Right lobe of liver (tissue), 4 donors: Measurements from ENCODE around the gene SENP2.

ENCODE experiments used
- POLR2A ChIP-seq: fragments of 450-650 bp; IDR thresholded peaks from one replicate; pipeline ENCODE4 v1.6.1; 2017; ENCODE audit warnings: antibody characterized with exemption, mild to moderate bottlenecking
- TF ChIP-seq, protein P1 (sequence below), 4 donors: fragments of 200-600 bp in 3 of 4; fragments of 450-650 bp in 1 of 4; IDR thresholded peaks; one replicate each; pipeline versions ENCODE4 v1.5.1 to v1.8.0; 2016 to 2022; ENCODE audit warnings: antibody characterized with exemption in 4 of 4, mild to moderate bottlenecking in 2 of 4
- donor health status: DM: no; HTN: no; CAD: no.
- donor health status: DM: no; HTN: no; CAD: no.
- donor health status: DM: no; HTN: yes; CAD: no.

GRCh38 chr3:185572183-185572582 is 13.9 kb upstream of the SENP2 start:
- TF ChIP-seq, protein P1, sequence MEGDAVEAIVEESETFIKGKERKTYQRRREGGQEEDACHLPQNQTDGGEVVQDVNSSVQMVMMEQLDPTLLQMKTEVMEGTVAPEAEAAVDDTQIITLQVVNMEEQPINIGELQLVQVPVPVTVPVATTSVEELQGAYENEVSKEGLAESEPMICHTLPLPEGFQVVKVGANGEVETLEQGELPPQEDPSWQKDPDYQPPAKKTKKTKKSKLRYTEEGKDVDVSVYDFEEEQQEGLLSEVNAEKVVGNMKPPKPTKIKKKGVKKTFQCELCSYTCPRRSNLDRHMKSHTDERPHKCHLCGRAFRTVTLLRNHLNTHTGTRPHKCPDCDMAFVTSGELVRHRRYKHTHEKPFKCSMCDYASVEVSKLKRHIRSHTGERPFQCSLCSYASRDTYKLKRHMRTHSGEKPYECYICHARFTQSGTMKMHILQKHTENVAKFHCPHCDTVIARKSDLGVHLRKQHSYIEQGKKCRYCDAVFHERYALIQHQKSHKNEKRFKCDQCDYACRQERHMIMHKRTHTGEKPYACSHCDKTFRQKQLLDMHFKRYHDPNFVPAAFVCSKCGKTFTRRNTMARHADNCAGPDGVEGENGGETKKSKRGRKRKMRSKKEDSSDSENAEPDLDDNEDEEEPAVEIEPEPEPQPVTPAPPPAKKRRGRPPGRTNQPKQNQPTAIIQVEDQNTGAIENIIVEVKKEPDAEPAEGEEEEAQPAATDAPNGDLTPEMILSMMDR (IDR thresholded peaks at IDR 0.05) = no peak
- TF ChIP-seq POLR2A = no peak
